ENCODE data around the gene GABRG3. TPM values are rescaled to one million over a fixed set of nuclear protein-coding genes. Genes with fewer than 3 reads are reported as not detected.

GABRG3 gene
- total and polyA plus RNA-seq, 10 of the 15 experiments (the other 5 are each of a cell fraction or from before 2014, with no cell fraction given), result 0.15 TPM; not detected in 9

DNA sequence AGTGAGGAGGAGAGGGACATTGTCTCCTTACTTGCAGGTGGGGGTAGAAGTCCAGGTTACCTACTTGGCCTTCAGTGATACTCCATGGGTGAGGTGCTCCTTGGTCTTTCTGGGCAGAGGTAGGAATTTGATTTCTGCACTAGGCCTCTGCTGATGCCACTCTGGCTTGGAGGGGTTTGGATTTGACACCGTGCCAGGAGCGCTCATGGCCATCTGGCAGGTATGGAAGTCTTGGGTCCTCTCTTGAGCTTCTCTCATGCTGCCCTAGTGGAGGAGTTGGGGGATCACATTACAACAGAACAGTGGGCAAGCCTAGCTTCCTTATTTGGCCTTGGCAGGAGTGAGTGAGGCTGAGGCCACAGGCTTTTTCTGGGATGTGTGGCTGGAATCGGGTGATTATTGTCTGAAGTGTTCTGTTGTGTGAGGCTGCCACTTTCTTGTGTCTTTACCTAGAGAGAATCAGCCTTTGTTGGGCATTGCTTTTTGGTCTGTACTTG lies 525.0 kb downstream of the GABRG3 start (continued):
- TF ChIP-seq, protein P1, sequence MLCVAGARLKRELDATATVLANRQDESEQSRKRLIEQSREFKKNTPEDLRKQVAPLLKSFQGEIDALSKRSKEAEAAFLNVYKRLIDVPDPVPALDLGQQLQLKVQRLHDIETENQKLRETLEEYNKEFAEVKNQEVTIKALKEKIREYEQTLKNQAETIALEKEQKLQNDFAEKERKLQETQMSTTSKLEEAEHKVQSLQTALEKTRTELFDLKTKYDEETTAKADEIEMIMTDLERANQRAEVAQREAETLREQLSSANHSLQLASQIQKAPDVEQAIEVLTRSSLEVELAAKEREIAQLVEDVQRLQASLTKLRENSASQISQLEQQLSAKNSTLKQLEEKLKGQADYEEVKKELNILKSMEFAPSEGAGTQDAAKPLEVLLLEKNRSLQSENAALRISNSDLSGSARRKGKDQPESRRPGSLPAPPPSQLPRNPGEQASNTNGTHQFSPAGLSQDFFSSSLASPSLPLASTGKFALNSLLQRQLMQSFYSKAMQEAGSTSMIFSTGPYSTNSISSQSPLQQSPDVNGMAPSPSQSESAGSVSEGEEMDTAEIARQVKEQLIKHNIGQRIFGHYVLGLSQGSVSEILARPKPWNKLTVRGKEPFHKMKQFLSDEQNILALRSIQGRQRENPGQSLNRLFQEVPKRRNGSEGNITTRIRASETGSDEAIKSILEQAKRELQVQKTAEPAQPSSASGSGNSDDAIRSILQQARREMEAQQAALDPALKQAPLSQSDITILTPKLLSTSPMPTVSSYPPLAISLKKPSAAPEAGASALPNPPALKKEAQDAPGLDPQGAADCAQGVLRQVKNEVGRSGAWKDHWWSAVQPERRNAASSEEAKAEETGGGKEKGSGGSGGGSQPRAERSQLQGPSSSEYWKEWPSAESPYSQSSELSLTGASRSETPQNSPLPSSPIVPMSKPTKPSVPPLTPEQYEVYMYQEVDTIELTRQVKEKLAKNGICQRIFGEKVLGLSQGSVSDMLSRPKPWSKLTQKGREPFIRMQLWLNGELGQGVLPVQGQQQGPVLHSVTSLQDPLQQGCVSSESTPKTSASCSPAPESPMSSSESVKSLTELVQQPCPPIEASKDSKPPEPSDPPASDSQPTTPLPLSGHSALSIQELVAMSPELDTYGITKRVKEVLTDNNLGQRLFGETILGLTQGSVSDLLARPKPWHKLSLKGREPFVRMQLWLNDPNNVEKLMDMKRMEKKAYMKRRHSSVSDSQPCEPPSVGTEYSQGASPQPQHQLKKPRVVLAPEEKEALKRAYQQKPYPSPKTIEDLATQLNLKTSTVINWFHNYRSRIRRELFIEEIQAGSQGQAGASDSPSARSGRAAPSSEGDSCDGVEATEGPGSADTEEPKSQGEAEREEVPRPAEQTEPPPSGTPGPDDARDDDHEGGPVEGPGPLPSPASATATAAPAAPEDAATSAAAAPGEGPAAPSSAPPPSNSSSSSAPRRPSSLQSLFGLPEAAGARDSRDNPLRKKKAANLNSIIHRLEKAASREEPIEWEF (IDR thresholded peaks at IDR 0.05; ENCODE audit: insufficient replicate concordance, low read depth, low read length), result no peak
- TF ChIP-seq IRF4 (IDR thresholded peaks at IDR 0.05; ENCODE audit: low read depth, low read length), result no peak
- TF ChIP-seq, protein P2, sequence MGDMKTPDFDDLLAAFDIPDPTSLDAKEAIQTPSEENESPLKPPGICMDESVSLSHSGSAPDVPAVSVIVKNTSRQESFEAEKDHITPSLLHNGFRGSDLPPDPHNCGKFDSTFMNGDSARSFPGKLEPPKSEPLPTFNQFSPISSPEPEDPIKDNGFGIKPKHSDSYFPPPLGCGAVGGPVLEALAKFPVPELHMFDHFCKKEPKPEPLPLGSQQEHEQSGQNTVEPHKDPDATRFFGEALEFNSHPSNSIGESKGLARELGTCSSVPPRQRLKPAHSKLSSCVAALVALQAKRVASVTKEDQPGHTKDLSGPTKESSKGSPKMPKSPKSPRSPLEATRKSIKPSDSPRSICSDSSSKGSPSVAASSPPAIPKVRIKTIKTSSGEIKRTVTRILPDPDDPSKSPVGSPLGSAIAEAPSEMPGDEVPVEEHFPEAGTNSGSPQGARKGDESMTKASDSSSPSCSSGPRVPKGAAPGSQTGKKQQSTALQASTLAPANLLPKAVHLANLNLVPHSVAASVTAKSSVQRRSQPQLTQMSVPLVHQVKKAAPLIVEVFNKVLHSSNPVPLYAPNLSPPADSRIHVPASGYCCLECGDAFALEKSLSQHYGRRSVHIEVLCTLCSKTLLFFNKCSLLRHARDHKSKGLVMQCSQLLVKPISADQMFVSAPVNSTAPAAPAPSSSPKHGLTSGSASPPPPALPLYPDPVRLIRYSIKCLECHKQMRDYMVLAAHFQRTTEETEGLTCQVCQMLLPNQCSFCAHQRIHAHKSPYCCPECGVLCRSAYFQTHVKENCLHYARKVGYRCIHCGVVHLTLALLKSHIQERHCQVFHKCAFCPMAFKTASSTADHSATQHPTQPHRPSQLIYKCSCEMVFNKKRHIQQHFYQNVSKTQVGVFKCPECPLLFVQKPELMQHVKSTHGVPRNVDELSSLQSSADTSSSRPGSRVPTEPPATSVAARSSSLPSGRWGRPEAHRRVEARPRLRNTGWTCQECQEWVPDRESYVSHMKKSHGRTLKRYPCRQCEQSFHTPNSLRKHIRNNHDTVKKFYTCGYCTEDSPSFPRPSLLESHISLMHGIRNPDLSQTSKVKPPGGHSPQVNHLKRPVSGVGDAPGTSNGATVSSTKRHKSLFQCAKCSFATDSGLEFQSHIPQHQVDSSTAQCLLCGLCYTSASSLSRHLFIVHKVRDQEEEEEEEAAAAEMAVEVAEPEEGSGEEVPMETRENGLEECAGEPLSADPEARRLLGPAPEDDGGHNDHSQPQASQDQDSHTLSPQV (IDR thresholded peaks at IDR 0.05), result no peak
- no peak for TF ChIP-seq ZNF207 (IDR thresholded peaks at IDR 0.05; ENCODE audit: borderline replicate concordance)
- TF ChIP-seq IRF3 (IDR thresholded peaks at IDR 0.05), result no peak
- no peak for TF ChIP-seq CREB1 (IDR thresholded peaks at IDR 0.05; ENCODE audit: low read depth)
- TF ChIP-seq NR2C2 (IDR thresholded peaks at IDR 0.05; ENCODE audit: borderline replicate concordance, control insufficient read depth, insufficient read length, low read depth), result no peak
- no peak for TF ChIP-seq SUPT20H (IDR thresholded peaks at IDR 0.05; ENCODE audit: borderline replicate concordance, control insufficient read depth, low read depth, low read length)
- TF ChIP-seq YY1 (IDR thresholded peaks at IDR 0.05; ENCODE audit: low read depth, low read length), result no peak
- no peak for TF ChIP-seq ATF2 (IDR thresholded peaks at IDR 0.05; ENCODE audit: low read length)
- no peak for TF ChIP-seq CBX5 (IDR thresholded peaks at IDR 0.05; ENCODE audit: low read depth)
- TF ChIP-seq MTA2 (IDR thresholded peaks at IDR 0.05; ENCODE audit: low read depth), result no peak
- no peak for TF ChIP-seq KAT2A (conservative IDR thresholded peaks at IDR 0.05; ENCODE audit: control insufficient read depth, low read depth, low read length)
- no peak for TF ChIP-seq NFXL1 (IDR thresholded peaks at IDR 0.05; ENCODE audit: borderline replicate concordance)
